IPS DF 4.7 (cell line): ENCODE measurements around the gene RNF123.
"Not testable (repeated sequence)": the region's sequence is repeated elsewhere in the genome, so short reads cannot be mapped to it uniquely, and the experiment has no call there.

ENCODE experiments used
- DNase-seq: peaks from one replicate; pipeline ENCODE4 v3.0.0-alpha.2; 2013; ENCODE audit warnings: low spot score; ENCODE audit errors: extremely low read depth

RNF123 gene

GRCh38 chr3:49740427-49740826, 51.1 kb downstream of the RNF123 start:
- no peak for DNase-seq

GRCh38 chr3:49745986-49746385, 56.6 kb downstream of the RNF123 start:
- DNase-seq = no peak

GRCh38 chr3:49747792-49748480, 58.6 kb downstream of the RNF123 start:
- no peak for DNase-seq

- not testable (repeated sequence) for DNase-seq
Observed at GRCh38 chr3:49748874-49749273, 59.5 kb downstream of the RNF123 start.

- no peak for DNase-seq
Observed at GRCh38 chr3:49750056-49750455, 60.7 kb downstream of the RNF123 start.

GRCh38 chr3:49751501-49751900, 62.1 kb downstream of the RNF123 start:
- DNase-seq = no peak

GRCh38 chr3:49754536-49754935, 65.2 kb downstream of the RNF123 start:
- no peak for DNase-seq

GRCh38 chr3:49756036-49756435, 66.7 kb downstream of the RNF123 start:
- DNase-seq = no peak

GRCh38 chr3:49757197-49757596, 67.8 kb downstream of the RNF123 start:
- DNase-seq = no peak

GRCh38 chr3:49759226-49759625, 69.9 kb downstream of the RNF123 start:
- DNase-seq = no peak

GRCh38 chr3:49761661-49762060, 72.3 kb downstream of the RNF123 start:
- DNase-seq = no peak

GRCh38 chr3:49763981-49764380, 74.6 kb downstream of the RNF123 start:
- no peak for DNase-seq

GRCh38 chr3:49769286-49769915, 80.0 kb downstream of the RNF123 start:
- no peak for DNase-seq

GRCh38 chr3:49769926-49770325, 80.6 kb downstream of the RNF123 start:
- DNase-seq = no peak
